Coronary artery (tissue), 2 donors: ENCODE measurements around the gene RAP1A.

Experiments used
- DNase-seq: peaks from one replicate; pipeline ENCODE4 v3.0.0-alpha.2; 2017; ENCODE audit warnings: low spot score
- H3K27ac ChIP-seq, 2 donors: fragments of 200-600 bp; sonication (generic); one replicate each; pipeline ENCODE4 v1.5.1; 2016 to 2019
- H3K4me3 ChIP-seq: fragments of 200-600 bp; sonication (generic); 2 replicates; pipeline ENCODE4 v1.5.1; 2016; ENCODE audit warnings: mild to moderate bottlenecking, moderate library complexity
- CTCF ChIP-seq: fragments of 200-600 bp; sonication (generic); IDR thresholded peaks from one replicate; pipeline ENCODE4 v1.5.1; 2019; ENCODE audit warnings: antibody characterized with exemption

RAP1A gene

DNA sequence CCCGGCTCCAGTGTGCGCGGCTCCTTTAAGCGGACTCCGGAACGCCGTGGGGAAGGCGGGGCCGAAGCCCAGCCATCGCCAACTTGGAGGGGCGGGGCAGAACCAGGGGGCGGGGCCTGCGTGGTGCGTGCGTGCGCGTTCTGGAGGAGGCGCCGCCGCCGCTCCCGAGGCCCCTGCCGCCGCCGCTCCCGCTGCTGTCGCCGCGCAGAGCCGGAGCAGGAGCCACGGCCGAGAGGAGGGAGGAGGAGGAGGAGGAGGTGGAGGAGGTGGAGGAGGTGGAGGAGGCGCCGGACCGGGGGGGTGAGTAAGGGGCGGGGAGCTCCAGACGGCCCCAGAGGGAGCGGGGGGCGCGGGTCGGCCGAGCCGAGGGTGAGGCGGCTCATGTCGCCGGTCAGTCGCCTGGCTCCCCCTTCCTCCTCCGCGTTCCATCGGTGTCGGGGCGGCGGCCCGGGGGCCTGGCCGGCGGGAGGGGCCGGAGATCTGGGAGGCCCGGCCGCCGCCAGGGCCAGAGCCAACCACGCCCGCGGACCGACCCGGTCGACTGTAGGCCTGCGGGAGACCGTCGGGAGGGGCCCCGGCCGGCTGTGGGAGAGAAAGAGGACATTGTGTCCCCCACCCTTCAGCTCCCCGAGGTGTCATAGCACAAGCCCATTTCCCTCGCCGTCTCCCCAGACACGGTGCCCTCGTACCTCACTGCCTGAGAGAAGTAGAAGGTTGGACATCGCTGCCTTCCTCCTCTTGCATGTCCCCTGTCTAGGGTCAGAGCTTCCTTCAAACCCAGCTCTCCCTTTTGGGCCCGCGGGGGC lies at the start of gene RAP1A:
RAP1A (plus strand) TSS at position 155 of the 806 bp plus-strand sequence. CDS start 71,572 bp downstream, outside the sequence.
- TF ChIP-seq CTCF, result no peak
- H3K4me3 ChIP-seq, result peak within 1 kb of the TSS; percentile 75
- DNase-seq, result peak; percentile 96
- peak within 1 kb of the TSS; percentile 95 to 98 for H3K27ac ChIP-seq

DNA sequence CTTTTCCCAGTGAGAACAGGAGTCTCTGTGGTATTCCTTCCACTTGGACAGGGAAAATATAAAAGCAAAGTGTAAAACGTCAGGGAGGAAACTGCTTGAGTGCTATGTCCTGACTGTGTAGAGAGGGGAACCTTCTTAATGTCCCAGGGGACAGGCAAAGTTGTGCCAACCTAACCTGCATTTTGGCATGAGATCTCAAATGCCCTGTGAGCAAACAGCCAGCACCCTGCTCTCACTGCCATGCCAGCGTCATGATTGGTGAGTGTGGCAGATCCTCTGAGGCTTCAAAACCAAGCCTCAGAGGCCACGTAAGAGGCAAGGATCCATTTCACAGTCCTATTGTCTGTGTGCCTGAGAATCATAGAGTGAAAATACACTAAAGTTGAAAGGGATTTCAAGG lies 49.7 kb upstream of the RAP1A start:
- no peak overlapping the region for H3K4me3 ChIP-seq
- TF ChIP-seq CTCF, result no peak
- DNase-seq, result no peak
- no peak overlapping the region for H3K27ac ChIP-seq

- no peak for DNase-seq
- Histone ChIP-seq H3K4me3 (no peak overlapping the region), H3K27ac (no peak overlapping the region)
- no peak for TF ChIP-seq CTCF
Measured at GRCh38 chr1:111570781-111571181, 48.8 kb upstream of the RAP1A start.

DNA sequence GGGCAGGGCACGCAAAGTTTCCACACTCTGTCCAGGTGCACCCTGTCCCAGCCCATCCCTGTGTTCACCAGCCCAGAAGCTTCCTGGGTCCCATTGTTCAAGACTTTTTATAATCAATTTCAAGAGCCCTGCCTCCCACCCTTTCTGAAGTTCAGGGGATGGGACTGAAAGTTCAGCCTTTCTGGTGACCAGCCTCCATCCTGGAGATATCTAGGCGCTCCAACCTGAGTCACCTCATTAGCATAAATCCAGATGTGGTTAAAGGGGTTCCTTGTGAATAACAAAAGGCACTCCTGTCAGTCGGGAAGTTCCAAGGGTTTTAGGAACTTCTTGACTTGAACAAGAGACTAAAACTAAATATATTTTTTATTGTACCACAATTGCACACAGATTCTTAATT lies 48.4 kb upstream of the RAP1A start:
- no peak for DNase-seq
- no peak for TF ChIP-seq CTCF
- Histone ChIP-seq H3K27ac (no peak overlapping the region), H3K4me3 (no peak overlapping the region)

GRCh38 chr1:111571987-111572386 lies 47.6 kb upstream of the RAP1A start:
- no peak overlapping the region for H3K4me3 ChIP-seq
- no peak overlapping the region for H3K27ac ChIP-seq
- no peak for TF ChIP-seq CTCF
- no peak for DNase-seq

DNA sequence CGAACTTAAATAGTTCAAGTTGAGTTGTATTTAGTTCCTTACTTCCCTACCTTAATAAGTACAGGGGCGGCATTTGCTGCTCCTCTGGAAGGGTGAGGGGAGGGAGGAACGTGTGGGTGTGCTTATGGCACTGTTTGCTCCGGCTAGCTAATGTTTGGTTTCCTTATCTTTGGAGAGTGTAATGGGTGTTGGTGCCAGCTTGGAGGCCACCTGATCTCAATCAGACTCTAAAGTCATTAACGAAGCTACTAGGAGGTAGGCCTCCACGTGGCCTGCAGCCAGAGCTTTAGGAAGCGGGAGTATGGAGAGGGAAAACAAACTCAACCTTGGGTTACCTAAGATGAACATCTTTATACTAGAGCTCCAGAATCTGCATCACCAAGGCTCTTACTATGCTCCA lies 43.0 kb upstream of the RAP1A start:
- TF ChIP-seq CTCF, result no peak
- Histone ChIP-seq H3K4me3 (no peak overlapping the region), H3K27ac (no peak overlapping the region)
- DNase-seq, result no peak

GRCh38 chr1:111577814-111578213 lies 41.8 kb upstream of the RAP1A start:
- no peak for DNase-seq
- TF ChIP-seq CTCF, result no peak
- H3K27ac ChIP-seq, result no peak overlapping the region
- H3K4me3 ChIP-seq, result no peak overlapping the region
